ENCODE measurements around the gene SH2D2A. TPM values are rescaled to one million over a fixed set of nuclear protein-coding genes. Genes with fewer than 3 reads are reported as not detected.

Gene SH2D2A
- total and polyA plus RNA-seq, 9 of the 15 experiments (the other 6 are each of a cell fraction or from before 2014, with no cell fraction given), result 0.89 to 33.6 (median 6.9) TPM

DNA sequence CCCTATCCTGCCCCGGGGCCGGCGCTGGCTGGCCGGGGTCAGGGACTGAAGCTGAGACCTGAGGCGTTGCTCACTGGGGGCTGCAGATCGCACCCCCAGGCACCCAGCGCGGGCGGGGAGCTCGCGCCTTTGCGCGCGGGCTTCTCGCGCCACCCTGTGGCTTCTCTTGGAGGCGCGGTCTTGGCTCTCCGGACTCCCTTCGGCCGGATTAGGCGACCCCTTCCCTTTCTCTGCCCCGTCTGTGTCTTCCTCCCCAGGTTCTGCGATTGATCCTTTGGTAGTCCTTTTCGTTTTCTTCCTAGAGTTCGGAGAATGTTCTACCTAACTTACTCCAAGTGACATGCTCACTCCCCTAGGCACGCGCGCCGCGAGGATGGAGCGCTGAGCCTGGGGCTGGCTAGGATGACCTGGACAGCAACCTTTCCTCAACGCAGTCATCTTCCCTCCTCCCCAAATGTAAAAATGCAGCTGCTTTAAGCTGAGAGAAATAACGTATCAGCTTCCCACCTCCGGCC is 43.5 kb upstream of the SH2D2A start (continued):
- no peak for TF ChIP-seq MAFF (IDR thresholded peaks at IDR 0.05; ENCODE audit: low read length)
- TF ChIP-seq DNMT1 (IDR thresholded peaks at IDR 0.05), result no peak
- peak; percentile 94 for TF ChIP-seq RB1 (IDR thresholded peaks at IDR 0.05; ENCODE audit: low read depth)
- 0 out of 2 replicates have a peak, but pooled peaks have one; percentile 16 for TF ChIP-seq MTA3 (IDR thresholded peaks at IDR 0.05; ENCODE audit: borderline replicate concordance)
- no peak for TF ChIP-seq ZNF717 (CRISPR knock-in tag; IDR thresholded peaks at IDR 0.05)
- no peak for TF ChIP-seq DMBX1 (CRISPR knock-in tag; IDR thresholded peaks at IDR 0.05; ENCODE audit: borderline replicate concordance)
- TF ChIP-seq, protein P1, sequence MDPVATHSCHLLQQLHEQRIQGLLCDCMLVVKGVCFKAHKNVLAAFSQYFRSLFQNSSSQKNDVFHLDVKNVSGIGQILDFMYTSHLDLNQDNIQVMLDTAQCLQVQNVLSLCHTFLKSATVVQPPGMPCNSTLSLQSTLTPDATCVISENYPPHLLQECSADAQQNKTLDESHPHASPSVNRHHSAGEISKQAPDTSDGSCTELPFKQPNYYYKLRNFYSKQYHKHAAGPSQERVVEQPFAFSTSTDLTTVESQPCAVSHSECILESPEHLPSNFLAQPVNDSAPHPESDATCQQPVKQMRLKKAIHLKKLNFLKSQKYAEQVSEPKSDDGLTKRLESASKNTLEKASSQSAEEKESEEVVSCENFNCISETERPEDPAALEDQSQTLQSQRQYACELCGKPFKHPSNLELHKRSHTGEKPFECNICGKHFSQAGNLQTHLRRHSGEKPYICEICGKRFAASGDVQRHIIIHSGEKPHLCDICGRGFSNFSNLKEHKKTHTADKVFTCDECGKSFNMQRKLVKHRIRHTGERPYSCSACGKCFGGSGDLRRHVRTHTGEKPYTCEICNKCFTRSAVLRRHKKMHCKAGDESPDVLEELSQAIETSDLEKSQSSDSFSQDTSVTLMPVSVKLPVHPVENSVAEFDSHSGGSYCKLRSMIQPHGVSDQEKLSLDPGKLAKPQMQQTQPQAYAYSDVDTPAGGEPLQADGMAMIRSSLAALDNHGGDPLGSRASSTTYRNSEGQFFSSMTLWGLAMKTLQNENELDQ (CRISPR knock-in tag; IDR thresholded peaks at IDR 0.05; ENCODE audit: borderline replicate concordance), result no peak
- TF ChIP-seq EHMT2 (IDR thresholded peaks at IDR 0.05), result peak; percentile 49; the same call in 1 of the 2 replicates
- TF ChIP-seq LEF1 (IDR thresholded peaks at IDR 0.05), result 0 out of 2 replicates have a peak, but pooled peaks have one; percentile 31
- no peak for TF ChIP-seq SOX6 (IDR thresholded peaks at IDR 0.05)
- TF ChIP-seq, protein P2, sequence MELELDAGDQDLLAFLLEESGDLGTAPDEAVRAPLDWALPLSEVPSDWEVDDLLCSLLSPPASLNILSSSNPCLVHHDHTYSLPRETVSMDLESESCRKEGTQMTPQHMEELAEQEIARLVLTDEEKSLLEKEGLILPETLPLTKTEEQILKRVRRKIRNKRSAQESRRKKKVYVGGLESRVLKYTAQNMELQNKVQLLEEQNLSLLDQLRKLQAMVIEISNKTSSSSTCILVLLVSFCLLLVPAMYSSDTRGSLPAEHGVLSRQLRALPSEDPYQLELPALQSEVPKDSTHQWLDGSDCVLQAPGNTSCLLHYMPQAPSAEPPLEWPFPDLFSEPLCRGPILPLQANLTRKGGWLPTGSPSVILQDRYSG (tag; conservative IDR thresholded peaks at IDR 0.05; ENCODE audit: low read depth), result no peak
- TF ChIP-seq, protein P3, sequence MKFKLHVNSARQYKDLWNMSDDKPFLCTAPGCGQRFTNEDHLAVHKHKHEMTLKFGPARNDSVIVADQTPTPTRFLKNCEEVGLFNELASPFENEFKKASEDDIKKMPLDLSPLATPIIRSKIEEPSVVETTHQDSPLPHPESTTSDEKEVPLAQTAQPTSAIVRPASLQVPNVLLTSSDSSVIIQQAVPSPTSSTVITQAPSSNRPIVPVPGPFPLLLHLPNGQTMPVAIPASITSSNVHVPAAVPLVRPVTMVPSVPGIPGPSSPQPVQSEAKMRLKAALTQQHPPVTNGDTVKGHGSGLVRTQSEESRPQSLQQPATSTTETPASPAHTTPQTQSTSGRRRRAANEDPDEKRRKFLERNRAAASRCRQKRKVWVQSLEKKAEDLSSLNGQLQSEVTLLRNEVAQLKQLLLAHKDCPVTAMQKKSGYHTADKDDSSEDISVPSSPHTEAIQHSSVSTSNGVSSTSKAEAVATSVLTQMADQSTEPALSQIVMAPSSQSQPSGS (CRISPR knock-in tag; IDR thresholded peaks at IDR 0.05), result no peak
- TF ChIP-seq, protein P4, sequence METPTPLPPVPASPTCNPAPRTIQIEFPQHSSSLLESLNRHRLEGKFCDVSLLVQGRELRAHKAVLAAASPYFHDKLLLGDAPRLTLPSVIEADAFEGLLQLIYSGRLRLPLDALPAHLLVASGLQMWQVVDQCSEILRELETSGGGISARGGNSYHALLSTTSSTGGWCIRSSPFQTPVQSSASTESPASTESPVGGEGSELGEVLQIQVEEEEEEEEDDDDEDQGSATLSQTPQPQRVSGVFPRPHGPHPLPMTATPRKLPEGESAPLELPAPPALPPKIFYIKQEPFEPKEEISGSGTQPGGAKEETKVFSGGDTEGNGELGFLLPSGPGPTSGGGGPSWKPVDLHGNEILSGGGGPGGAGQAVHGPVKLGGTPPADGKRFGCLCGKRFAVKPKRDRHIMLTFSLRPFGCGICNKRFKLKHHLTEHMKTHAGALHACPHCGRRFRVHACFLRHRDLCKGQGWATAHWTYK (CRISPR knock-in tag; IDR thresholded peaks at IDR 0.05), result 0 out of 2 replicates have a peak, but pooled peaks have one; percentile 37
- TF ChIP-seq, protein P5, sequence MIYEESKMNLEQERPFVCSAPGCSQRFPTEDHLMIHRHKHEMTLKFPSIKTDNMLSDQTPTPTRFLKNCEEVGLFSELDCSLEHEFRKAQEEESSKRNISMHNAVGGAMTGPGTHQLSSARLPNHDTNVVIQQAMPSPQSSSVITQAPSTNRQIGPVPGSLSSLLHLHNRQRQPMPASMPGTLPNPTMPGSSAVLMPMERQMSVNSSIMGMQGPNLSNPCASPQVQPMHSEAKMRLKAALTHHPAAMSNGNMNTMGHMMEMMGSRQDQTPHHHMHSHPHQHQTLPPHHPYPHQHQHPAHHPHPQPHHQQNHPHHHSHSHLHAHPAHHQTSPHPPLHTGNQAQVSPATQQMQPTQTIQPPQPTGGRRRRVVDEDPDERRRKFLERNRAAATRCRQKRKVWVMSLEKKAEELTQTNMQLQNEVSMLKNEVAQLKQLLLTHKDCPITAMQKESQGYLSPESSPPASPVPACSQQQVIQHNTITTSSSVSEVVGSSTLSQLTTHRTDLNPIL (CRISPR knock-in tag; IDR thresholded peaks at IDR 0.05), result no peak
- TF ChIP-seq SP2 (IDR thresholded peaks at IDR 0.05; ENCODE audit: extremely low read depth, low read depth, low read length, poor library complexity, severe bottlenecking), result no peak
- TF ChIP-seq RBBP5 (IDR thresholded peaks at IDR 0.05; ENCODE audit: borderline replicate concordance, insufficient read depth, low read length, poor library complexity, severe bottlenecking), result no peak
- TF ChIP-seq ZBTB7A (IDR thresholded peaks at IDR 0.05; ENCODE audit: borderline replicate concordance, control insufficient read depth, low read depth, low read length), result peak; percentile 92; the same call in 1 of the 2 replicates
- TF ChIP-seq ZNF764 (CRISPR knock-in tag; IDR thresholded peaks at IDR 0.05; ENCODE audit: low read depth), result no peak
- TF ChIP-seq ZNF134 (CRISPR knock-in tag; conservative IDR thresholded peaks at IDR 0.05), result no peak
- no peak for TF ChIP-seq POLR2H (tag; IDR thresholded peaks at IDR 0.05; ENCODE audit: low read depth)
- no peak for TF ChIP-seq ATF1 (CRISPR knock-in tag; IDR thresholded peaks at IDR 0.05)
- 0 out of 2 replicates have a peak, but pooled peaks have one; percentile 13 for TF ChIP-seq ATF1 (tag; IDR thresholded peaks at IDR 0.05)

All from K562 (cell line).